VCaP (cell line): ENCODE data around the gene SYK.

Experiments used
- H3K27ac ChIP-seq: fragments of 450-650 bp; 2 replicates; pipeline ENCODE4 v1.5.1; 2017
- CTCF ChIP-seq: fragments of 450-650 bp; conservative IDR thresholded peaks from 2 replicates; pipeline ENCODE4 v1.5.1; 2017; ENCODE audit warnings: mild to moderate bottlenecking, moderate library complexity

SYK gene

GRCh38 chr9:90843525-90843924 is 41.9 kb downstream of the SYK start:
- no peak for TF ChIP-seq CTCF
- no peak overlapping the region for H3K27ac ChIP-seq

- no peak for TF ChIP-seq CTCF
- no peak overlapping the region for H3K27ac ChIP-seq
Measured at GRCh38 chr9:90844326-90844725, 42.7 kb downstream of the SYK start.

- H3K27ac ChIP-seq: no peak overlapping the region
- TF ChIP-seq CTCF: no peak
Measured at GRCh38 chr9:90846770-90847419, 45.3 kb downstream of the SYK start.

- no peak for TF ChIP-seq CTCF
- no peak overlapping the region for H3K27ac ChIP-seq
Measured at GRCh38 chr9:90847971-90848370, 46.4 kb downstream of the SYK start.

- no peak overlapping the region for H3K27ac ChIP-seq
Measured at GRCh38 chr9:90848866-90849265, 47.2 kb downstream of the SYK start.

GRCh38 chr9:90851444-90851843 is 49.8 kb downstream of the SYK start:
- TF ChIP-seq CTCF: no peak
- H3K27ac ChIP-seq: no peak overlapping the region

More at GRCh38 chr9:90848866-90849265, 47.2 kb downstream of the SYK start:
- TF ChIP-seq CTCF: no peak

GRCh38 chr9:90853945-90854344 is 52.3 kb downstream of the SYK start:
- TF ChIP-seq CTCF: no peak
- no peak overlapping the region for H3K27ac ChIP-seq
